Spinal cord (tissue), 10 donors: ENCODE data around the gene PRM3. TPM values are rescaled to one million over a fixed set of nuclear protein-coding genes. Genes with fewer than 3 reads are reported as not detected.

Experiments
- DNase-seq, 6 donors: peaks; one replicate each; pipeline versions ENCODE4 v3.0.0 to v3.0.0-alpha.2; 2013 to 2015; ENCODE audit warnings: low spot score in 6 of 6, low read depth in 4 of 6
- H3K27ac ChIP-seq: one replicate; pipeline ENCODE4 v1.5.1; 2013; ENCODE audit warnings: low read depth, low read length, control low read depth
- H3K27me3 ChIP-seq: one replicate; pipeline ENCODE4 v1.6.1; 2013; ENCODE audit warnings: low read length; ENCODE audit not compliant: control insufficient read depth, insufficient read depth
- H3K36me3 ChIP-seq: one replicate; pipeline ENCODE4 v1.6.1; 2013; ENCODE audit warnings: low read length; ENCODE audit not compliant: control insufficient read depth, insufficient read depth
- H3K4me1 ChIP-seq: one replicate; pipeline ENCODE4 v1.6.1; 2013; ENCODE audit warnings: low read length; ENCODE audit not compliant: control insufficient read depth, insufficient read depth
- H3K4me3 ChIP-seq: one replicate; pipeline ENCODE4 v1.5.1; 2013; ENCODE audit warnings: low read depth, low read length, control low read depth
- H3K9me3 ChIP-seq: one replicate; pipeline ENCODE4 v1.6.1; 2013; ENCODE audit warnings: low read length; ENCODE audit not compliant: control insufficient read depth, insufficient read depth
- WGBS: methylation state at CpG from one replicate; pipeline ENCODE4 v1.1.5; 2013; ENCODE audit warnings: missing lambda C conversion rate; ENCODE audit not compliant: insufficient coverage; 5-methylcytosine and 5-hydroxymethylcytosine counted together
- polyA plus RNA-seq, 2 donors: library from polyadenylated mRNA; unstranded; fragments of 120-200 nt; gene quantifications; one replicate each; pipeline ENCODE4 v1.2.1, GENCODE V29; 2013; ENCODE audit not compliant: insufficient read length in 2 of 2
- total RNA-seq, 2 donors: library from RNA; depleted of rRNA in 1 of 2; stranded (reverse); fragments of 120-200 nt in 1 of 2; fragments of >200 nt in 1 of 2; gene quantifications; one replicate each; pipeline versions ENCODE4 v1.2.3 to v1.2.4, GENCODE V29; 2013 to 2014
- donor health status: healthy.

Gene PRM3
- total and polyA plus RNA-seq, 4 donors: not detected

GRCh38 chr16:11285842-11286241, 12.4 kb upstream of the PRM3 start:
- no peaks in the 10 kb centered on the region for H3K27me3 ChIP-seq
- 100% methylated on average over 1 of the region's 2 CpGs for WGBS
- no peaks in the 10 kb centered on the region for H3K4me1 ChIP-seq
- no peaks in the 10 kb centered on the region for H3K9me3 ChIP-seq
- no peak overlapping the region for H3K4me3 ChIP-seq
- H3K36me3 ChIP-seq: no peaks in the 10 kb centered on the region
- no peak overlapping the region for H3K27ac ChIP-seq
- DNase-seq: no peak

- H3K27me3 ChIP-seq: no peaks in the 10 kb centered on the region
- DNase-seq: no peak
- no peak overlapping the region for H3K27ac ChIP-seq
- no CpG with 5 or more reads among the region's 4 CpGs for WGBS
- H3K4me3 ChIP-seq: no peak overlapping the region
- H3K4me1 ChIP-seq: no peaks in the 10 kb centered on the region
- no peaks in the 10 kb centered on the region for H3K9me3 ChIP-seq
- H3K36me3 ChIP-seq: no peaks in the 10 kb centered on the region
These were observed 10.4 kb upstream of the PRM3 start for GRCh38 chr16:11283820-11284248.

- DNase-seq: no peak
- H3K4me3 ChIP-seq: no peak within 1 kb of the TSS
- no peaks in the 10 kb centered on the region for H3K4me1 ChIP-seq
- H3K36me3 ChIP-seq: no peaks in the 10 kb centered on the region
- H3K27ac ChIP-seq: no peak within 1 kb of the TSS
- WGBS: 82% methylated on average over 18 of the region's 25 CpGs
- H3K27me3 ChIP-seq: no peaks in the 10 kb centered on the region
- H3K9me3 ChIP-seq: no peaks in the 10 kb centered on the region
These were observed 7.4 kb upstream of the PRM3 start, which contains the start of gene PRM1 for GRCh38 chr16:11280616-11281522. PRM1 (minus strand) TSS chr16:11281330; CDS start chr16:11281238, 92 bp downstream.

- H3K27ac ChIP-seq: no peak overlapping the region
- 95% methylated on average over 6 of the region's 7 CpGs for WGBS
- H3K9me3 ChIP-seq: no peaks in the 10 kb centered on the region
- H3K4me3 ChIP-seq: no peak overlapping the region
- H3K36me3 ChIP-seq: no peaks in the 10 kb centered on the region
- no peak for DNase-seq
- H3K4me1 ChIP-seq: peaks cover 6% of the 10 kb centered on the region
- H3K27me3 ChIP-seq: no peaks in the 10 kb centered on the region
These were observed 5.5 kb upstream of the PRM3 start for GRCh38 chr16:11278681-11279628.

GRCh38 chr16:11277607-11278337, 4.3 kb upstream of the PRM3 start:
- no peak for DNase-seq
- no peaks in the 10 kb centered on the region for H3K36me3 ChIP-seq
- peaks cover 18% of the 10 kb centered on the region for H3K4me1 ChIP-seq
- no peaks in the 10 kb centered on the region for H3K9me3 ChIP-seq
- H3K4me3 ChIP-seq: no peak overlapping the region
- no peaks in the 10 kb centered on the region for H3K27me3 ChIP-seq
- no peak overlapping the region for H3K27ac ChIP-seq
- WGBS: 86% methylated on average over 10 of the region's 12 CpGs

GRCh38 chr16:11276896-11277593, 3.6 kb upstream of the PRM3 start:
- 97% methylated on average over 6 of the region's 11 CpGs for WGBS
- H3K4me1 ChIP-seq: peaks cover 19% of the 10 kb centered on the region
- H3K4me3 ChIP-seq: no peak overlapping the region
- no peaks in the 10 kb centered on the region for H3K9me3 ChIP-seq
- no peak overlapping the region for H3K27ac ChIP-seq
- no peaks in the 10 kb centered on the region for H3K27me3 ChIP-seq
- no peaks in the 10 kb centered on the region for H3K36me3 ChIP-seq
- DNase-seq: no peak

- WGBS: 89% methylated on average over 25 of the region's 26 CpGs
- H3K27ac ChIP-seq: no peak within 1 kb of the TSS
- H3K4me3 ChIP-seq: no peak within 1 kb of the TSS
- peak in 1 of 6 donors; percentile 55 for DNase-seq
- H3K27me3 ChIP-seq: no peaks in the 10 kb centered on the region
- H3K4me1 ChIP-seq: peaks cover 19% of the 10 kb centered on the region
- H3K9me3 ChIP-seq: no peaks in the 10 kb centered on the region
- no peaks in the 10 kb centered on the region for H3K36me3 ChIP-seq
These were observed 2.9 kb upstream of the PRM3 start, which contains the start of gene PRM2 for GRCh38 chr16:11276143-11276895. PRM2 (minus strand) TSS chr16:11276480; CDS start chr16:11276370, 110 bp downstream.

GRCh38 chr16:11274964-11275363, 1.5 kb upstream of the PRM3 start:
- no peak for DNase-seq
- 98% methylated on average over 7 of the region's 7 CpGs for WGBS
- H3K4me1 ChIP-seq: peaks cover 19% of the 10 kb centered on the region
- no peaks in the 10 kb centered on the region for H3K36me3 ChIP-seq
- no peak overlapping the region for H3K27ac ChIP-seq
- H3K4me3 ChIP-seq: no peak overlapping the region
- no peaks in the 10 kb centered on the region for H3K9me3 ChIP-seq
- no peaks in the 10 kb centered on the region for H3K27me3 ChIP-seq
